Measurements from ENCODE around the gene STPG2. TPM values are rescaled to one million over a fixed set of nuclear protein-coding genes. Genes with fewer than 3 reads are reported as not detected.

STPG2 gene
- total and polyA plus RNA-seq, 2 of the 8 experiments (the other 6 are each of a cell fraction or from before 2014, with no cell fraction given): 0.03 TPM; not detected in 1

- WGBS, 2 experiments (ENCODE audit: extremely low coverage in 1 of 2, insufficient coverage in 1 of 2, insufficient read length in 1 of 2, insufficient replicate concordance in 2 of 2, low coverage in 1 of 2, low lambda C conversion rate in 2 of 2, missing lambda C conversion rate in 1 of 2): 95% methylated on average over 3 of the region's 3 CpGs; no CpG with 5 or more reads in 1 of the 2 experiments
- H3K4me3 ChIP-seq (ENCODE audit: extremely low read depth in 1 of 4, insufficient read depth in 2 of 4, low read depth in 3 of 4, low read length in 4 of 4): no peak overlapping the region
- H2AFZ ChIP-seq (ENCODE audit: low read length): no peak overlapping the region
- no peak overlapping the region for H2AK5ac ChIP-seq (ENCODE audit: low read depth, low read length)
- DNase-seq (ENCODE audit: low read depth in 1 of 2, low spot score in 2 of 2) (no peak), FAIRE-seq (no peak)
- no peaks in the 10 kb centered on the region for H3K79me1 ChIP-seq (ENCODE audit: low read depth, low read length)
- no peaks in the 10 kb centered on the region for H3K23me2 ChIP-seq (ENCODE audit: low read depth, low read length)
- H3K4me2 ChIP-seq (ENCODE audit: insufficient read depth in 1 of 2, low read depth in 2 of 2, low read length in 2 of 2): no peak overlapping the region
- no peak overlapping the region for H2BK15ac ChIP-seq (ENCODE audit: low read length)
- no peak overlapping the region for H2BK12ac ChIP-seq (ENCODE audit: low read depth, low read length)
- no peak overlapping the region for H2BK5ac ChIP-seq (ENCODE audit: low read depth, low read length)
- H4K5ac ChIP-seq (ENCODE audit: insufficient read length, low read depth, low read length): no peak overlapping the region
- H3K27me3 ChIP-seq (replicated peaks in 1 of 4; ENCODE audit: control insufficient read depth in 3 of 4, extremely low read depth in 1 of 4, insufficient read depth in 3 of 4, low read length in 3 of 4): no peaks in the 10 kb centered on the region
- H4K91ac ChIP-seq (replicated peaks; ENCODE audit: insufficient read length, low read length): no peak overlapping the region
- H3K56ac ChIP-seq (replicated peaks; ENCODE audit: insufficient read length, low read depth, low read length): no peak overlapping the region
- no peak overlapping the region for H3K4ac ChIP-seq (replicated peaks; ENCODE audit: insufficient read length, low read depth, low read length)
- H2BK120ac ChIP-seq (replicated peaks; ENCODE audit: low read depth, low read length): no peak overlapping the region
- no peak overlapping the region for H2BK20ac ChIP-seq (ENCODE audit: low read length)
- no peaks in the 10 kb centered on the region for H3K9me3 ChIP-seq (ENCODE audit: insufficient read depth in 2 of 2, low read depth in 1 of 2, low read length in 1 of 2)
- CTCF ChIA-PET (ENCODE audit: partially characterized antibody): interaction anchor here (0.6 kb wide), 1 partner anchor 1271 kb away, joined by 3 read pairs; no protein-coding TSS in a partner anchor
- H3K14ac ChIP-seq (ENCODE audit: insufficient read length): no peak overlapping the region
- H3K9ac ChIP-seq (replicated peaks in 1 of 4; ENCODE audit: extremely low read depth in 1 of 4, low read depth in 3 of 4, low read length in 3 of 4): no peak overlapping the region
- no peak overlapping the region for H4K8ac ChIP-seq (ENCODE audit: extremely low read depth, insufficient read depth, low read length)
- H3K79me2 ChIP-seq (ENCODE audit: control insufficient read depth in 1 of 2, insufficient read depth in 2 of 2, low read length in 2 of 2): no peaks in the 10 kb centered on the region
- no peak overlapping the region for H3K27ac ChIP-seq (ENCODE audit: low read depth, low read length)
- no peaks in the 10 kb centered on the region for H3K4me1 ChIP-seq (replicated peaks in 1 of 4; ENCODE audit: control insufficient read depth in 3 of 4, insufficient read depth in 4 of 4, low read length in 3 of 4)
- POLR2A ChIA-PET (ENCODE audit: partially characterized antibody): no interaction called here
- no peaks in the 10 kb centered on the region for H4K20me1 ChIP-seq (replicated peaks in 1 of 2; ENCODE audit: control insufficient read depth in 1 of 2, insufficient read depth in 2 of 2, low read length in 2 of 2)
- H3K36me3 ChIP-seq (ENCODE audit: control insufficient read depth in 2 of 4, insufficient read depth in 4 of 4, low read length in 3 of 4): no peaks in the 10 kb centered on the region
- H3K23ac ChIP-seq (ENCODE audit: insufficient read length): no peak overlapping the region
- H3K18ac ChIP-seq (ENCODE audit: extremely low read depth, low read length): no peak overlapping the region
- no peak for TF ChIP-seq EGR1 (IDR thresholded peaks at IDR 0.05; ENCODE audit: borderline replicate concordance, low read depth, low read length)
- TF ChIP-seq, protein P1, sequence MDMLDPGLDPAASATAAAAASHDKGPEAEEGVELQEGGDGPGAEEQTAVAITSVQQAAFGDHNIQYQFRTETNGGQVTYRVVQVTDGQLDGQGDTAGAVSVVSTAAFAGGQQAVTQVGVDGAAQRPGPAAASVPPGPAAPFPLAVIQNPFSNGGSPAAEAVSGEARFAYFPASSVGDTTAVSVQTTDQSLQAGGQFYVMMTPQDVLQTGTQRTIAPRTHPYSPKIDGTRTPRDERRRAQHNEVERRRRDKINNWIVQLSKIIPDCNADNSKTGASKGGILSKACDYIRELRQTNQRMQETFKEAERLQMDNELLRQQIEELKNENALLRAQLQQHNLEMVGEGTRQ (IDR thresholded peaks at IDR 0.05; ENCODE audit: low read length): no peak
- TF ChIP-seq KDM5A (IDR thresholded peaks at IDR 0.05; ENCODE audit: low read length): no peak
- TF ChIP-seq CHD2 (IDR thresholded peaks at IDR 0.05; ENCODE audit: low read length): no peak
- no peak for TF ChIP-seq SAP30 (IDR thresholded peaks at IDR 0.05; ENCODE audit: insufficient read depth, insufficient replicate concordance, low read length)
- no peak for TF ChIP-seq FOSL1 (IDR thresholded peaks at IDR 0.05; ENCODE audit: insufficient read depth, low read depth, low read length)
- no peak for TF ChIP-seq SIN3A (conservative IDR thresholded peaks at IDR 0.05 in 1 of 2, IDR thresholded peaks at IDR 0.05 in 1 of 2; ENCODE audit: low read depth in 1 of 2, low read length in 2 of 2)
Observed at GRCh38 chr4:97786306-97786920, 356.9 kb downstream of the STPG2 start.

All from H1 (cell line).